SU-DHL-6 (cell line): ENCODE data around the gene SPDYE16.

ENCODE experiments used
- EZH2phosphoT487 ChIP-seq: fragments of 200-600 bp; sonication (generic), shearing (Covaris generic); conservative IDR thresholded peaks from 2 replicates; pipeline ENCODE4 v1.6.1; 2018; ENCODE audit warnings: mild to moderate bottlenecking, antibody characterized with exemption, low read length, moderate library complexity, mixed read lengths
- TF ChIP-seq, protein P1 (sequence below): fragments of 200-600 bp; sonication (generic); IDR thresholded peaks from one replicate; pipeline ENCODE4 v1.5.1; 2017; ENCODE audit warnings: antibody characterized with exemption, mild to moderate bottlenecking, low read length, moderate library complexity; ENCODE audit not compliant: insufficient read depth, poor library complexity, severe bottlenecking

DNA sequence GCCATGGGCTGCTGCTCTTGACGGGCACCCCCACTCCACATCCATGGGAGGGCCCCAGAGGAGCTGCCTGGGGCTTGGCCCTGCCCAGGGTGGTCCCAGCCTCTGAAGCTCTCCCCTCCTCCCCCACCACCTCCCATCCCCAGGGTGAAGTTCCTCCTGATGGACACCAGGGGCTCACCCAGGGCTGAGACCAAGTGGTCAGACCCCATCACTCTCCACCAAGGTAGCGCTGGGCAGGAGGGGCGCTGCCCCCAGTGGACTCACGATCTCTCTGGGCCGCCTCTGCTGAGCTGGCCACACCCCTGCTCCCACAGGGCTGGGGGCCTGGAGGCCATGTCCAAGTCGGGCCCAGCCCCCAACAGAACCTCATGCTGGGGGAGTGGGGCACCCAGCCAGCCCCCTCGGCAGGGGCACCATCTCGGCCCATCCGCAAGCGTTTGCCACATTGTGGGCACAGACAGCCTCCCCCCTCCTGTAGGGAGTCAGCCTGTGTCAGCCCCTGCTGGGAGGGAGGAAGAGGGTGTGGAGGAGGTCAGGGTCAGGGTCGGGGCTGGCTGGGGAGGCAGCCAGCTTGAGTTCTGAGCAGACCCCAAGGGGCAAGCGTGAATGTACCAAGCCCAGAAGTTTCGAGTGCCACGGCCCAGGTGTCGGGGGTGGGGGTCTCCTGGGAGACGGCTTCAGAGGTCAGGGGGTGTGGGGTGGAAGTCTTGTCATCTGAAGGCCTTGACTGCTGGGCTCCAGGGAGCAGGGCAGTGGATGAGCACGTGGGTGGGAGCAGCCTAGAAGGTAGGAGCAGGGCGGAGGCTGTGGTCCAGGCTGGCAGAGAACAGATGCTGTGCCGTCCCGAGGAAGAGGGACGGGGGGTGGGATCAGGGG, 29.9 kb downstream of the SPDYE16 start:
- TF ChIP-seq, protein P1, sequence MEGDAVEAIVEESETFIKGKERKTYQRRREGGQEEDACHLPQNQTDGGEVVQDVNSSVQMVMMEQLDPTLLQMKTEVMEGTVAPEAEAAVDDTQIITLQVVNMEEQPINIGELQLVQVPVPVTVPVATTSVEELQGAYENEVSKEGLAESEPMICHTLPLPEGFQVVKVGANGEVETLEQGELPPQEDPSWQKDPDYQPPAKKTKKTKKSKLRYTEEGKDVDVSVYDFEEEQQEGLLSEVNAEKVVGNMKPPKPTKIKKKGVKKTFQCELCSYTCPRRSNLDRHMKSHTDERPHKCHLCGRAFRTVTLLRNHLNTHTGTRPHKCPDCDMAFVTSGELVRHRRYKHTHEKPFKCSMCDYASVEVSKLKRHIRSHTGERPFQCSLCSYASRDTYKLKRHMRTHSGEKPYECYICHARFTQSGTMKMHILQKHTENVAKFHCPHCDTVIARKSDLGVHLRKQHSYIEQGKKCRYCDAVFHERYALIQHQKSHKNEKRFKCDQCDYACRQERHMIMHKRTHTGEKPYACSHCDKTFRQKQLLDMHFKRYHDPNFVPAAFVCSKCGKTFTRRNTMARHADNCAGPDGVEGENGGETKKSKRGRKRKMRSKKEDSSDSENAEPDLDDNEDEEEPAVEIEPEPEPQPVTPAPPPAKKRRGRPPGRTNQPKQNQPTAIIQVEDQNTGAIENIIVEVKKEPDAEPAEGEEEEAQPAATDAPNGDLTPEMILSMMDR = no peak
- no peak for TF ChIP-seq EZH2phosphoT487
